ENCODE measurements around the gene ATP10A. TPM values are rescaled to one million over a fixed set of nuclear protein-coding genes. Genes with fewer than 3 reads are reported as not detected.
A peak's percentile ranks its signal among the peaks of the same experiment; 100 is the strongest.

ATP10A gene
- total RNA-seq, 3 donors from 2014 or later, result 6.4 to 17.4 (median 7.2) TPM

DNA sequence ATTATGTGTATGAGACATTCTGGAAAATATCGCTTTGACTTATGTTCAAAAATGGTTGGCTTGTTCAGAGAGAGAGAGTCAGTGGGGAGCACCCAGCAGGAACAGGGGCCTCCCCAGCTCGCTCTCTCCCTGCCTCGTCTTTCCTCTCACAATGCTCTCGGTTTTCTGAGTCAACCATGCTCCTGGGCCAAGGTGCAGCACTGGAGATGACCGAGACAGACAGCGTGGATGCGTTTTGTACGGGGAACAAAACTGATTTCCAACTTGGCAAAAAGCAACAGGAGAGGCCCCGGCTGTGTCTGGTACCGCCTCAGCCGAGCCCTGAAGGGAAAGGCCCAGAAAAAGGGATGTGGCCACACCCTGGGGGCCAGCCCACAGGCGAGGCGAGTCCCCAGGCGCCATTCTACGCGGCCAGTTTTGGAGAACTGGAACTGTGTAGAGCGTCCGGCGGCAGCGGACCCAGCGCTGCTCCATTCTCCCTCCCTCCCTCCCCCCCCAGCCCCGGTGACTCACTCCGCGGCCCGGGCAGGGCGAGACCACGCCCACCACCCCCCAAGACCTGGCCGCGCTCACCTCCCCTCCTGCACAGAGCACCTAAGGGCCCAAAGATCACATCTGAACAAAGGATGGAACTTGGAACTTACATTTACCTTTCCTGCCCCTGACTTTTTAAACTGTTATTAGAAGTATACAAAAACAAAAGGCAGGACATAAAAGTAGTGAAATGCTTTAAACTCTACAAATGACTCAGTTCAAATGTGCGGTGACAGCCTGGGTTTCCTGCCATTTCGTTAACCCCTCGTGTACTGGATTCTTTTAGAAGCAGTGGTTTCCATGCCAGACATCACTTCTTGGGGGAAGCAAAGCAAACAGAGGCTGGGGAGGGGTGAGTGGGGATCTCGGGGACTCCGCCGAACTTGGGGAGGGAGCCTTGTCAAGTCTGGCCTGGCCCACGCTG, 12.7 kb downstream of the ATP10A start:
- Histone ChIP-seq H3K4me1 (peaks cover 6 to 7% of the 10 kb centered on the region in 2 donors), H3K36me3 (no peaks in the 10 kb centered on the region), H3K27ac (peak overlapping the region; percentile 90 to 95), H3K4me3 (peak overlapping the region; percentile 38 to 72 (median 56)), H3K27me3 (no peaks in the 10 kb centered on the region), H3K9me3 (no peaks in the 10 kb centered on the region)
- intact Hi-C loops (cut with DNase I; ENCODE audit: low total_unique reads), result no loop called here
- DNase-seq (ENCODE audit: low spot score in 2 of 2), result peak; percentile 69 to 76
- peak in 2 of 3 donors; percentile 22 to 53 for TF ChIP-seq POLR2AphosphoS5 (IDR thresholded peaks at IDR 0.05)
- TF ChIP-seq, protein P1, sequence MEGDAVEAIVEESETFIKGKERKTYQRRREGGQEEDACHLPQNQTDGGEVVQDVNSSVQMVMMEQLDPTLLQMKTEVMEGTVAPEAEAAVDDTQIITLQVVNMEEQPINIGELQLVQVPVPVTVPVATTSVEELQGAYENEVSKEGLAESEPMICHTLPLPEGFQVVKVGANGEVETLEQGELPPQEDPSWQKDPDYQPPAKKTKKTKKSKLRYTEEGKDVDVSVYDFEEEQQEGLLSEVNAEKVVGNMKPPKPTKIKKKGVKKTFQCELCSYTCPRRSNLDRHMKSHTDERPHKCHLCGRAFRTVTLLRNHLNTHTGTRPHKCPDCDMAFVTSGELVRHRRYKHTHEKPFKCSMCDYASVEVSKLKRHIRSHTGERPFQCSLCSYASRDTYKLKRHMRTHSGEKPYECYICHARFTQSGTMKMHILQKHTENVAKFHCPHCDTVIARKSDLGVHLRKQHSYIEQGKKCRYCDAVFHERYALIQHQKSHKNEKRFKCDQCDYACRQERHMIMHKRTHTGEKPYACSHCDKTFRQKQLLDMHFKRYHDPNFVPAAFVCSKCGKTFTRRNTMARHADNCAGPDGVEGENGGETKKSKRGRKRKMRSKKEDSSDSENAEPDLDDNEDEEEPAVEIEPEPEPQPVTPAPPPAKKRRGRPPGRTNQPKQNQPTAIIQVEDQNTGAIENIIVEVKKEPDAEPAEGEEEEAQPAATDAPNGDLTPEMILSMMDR (IDR thresholded peaks at IDR 0.05), result no peak

DNA sequence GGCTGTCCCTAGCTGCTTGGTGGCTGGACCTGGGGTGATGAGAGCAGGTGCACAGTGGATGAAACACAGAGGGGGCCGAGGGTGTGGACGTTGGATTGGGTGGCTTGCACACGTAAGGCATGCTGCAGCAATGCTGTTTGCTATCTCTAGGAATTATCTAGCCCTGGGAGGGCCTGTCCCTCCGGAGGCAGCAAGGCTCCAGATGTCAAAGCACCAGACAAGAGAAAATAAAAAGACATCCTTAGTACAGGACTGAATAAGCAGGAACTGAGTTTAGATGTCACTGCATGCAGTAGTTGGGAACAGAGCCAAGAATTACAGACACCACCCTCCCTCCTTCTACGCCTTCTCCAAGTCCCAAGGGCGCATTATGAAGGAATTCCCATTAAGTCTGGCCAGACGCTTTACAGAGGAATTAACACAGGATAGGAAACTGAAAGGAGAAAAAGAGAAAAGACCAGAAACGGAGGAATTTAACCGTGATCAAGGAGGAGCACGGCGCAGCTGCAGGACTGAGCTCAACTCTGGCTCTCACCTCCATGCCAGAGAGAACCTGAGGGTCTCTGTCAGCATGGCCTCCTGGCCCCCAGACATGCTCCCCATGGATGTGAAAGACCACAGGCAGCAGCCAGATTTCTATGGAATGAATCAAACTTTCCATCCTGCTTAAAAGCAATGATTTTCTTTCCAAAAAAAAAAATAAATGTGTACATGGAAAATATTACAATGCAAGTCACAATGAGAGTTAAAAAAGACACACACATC, 13.8 kb downstream of the ATP10A start:
- intact Hi-C loops (cut with DNase I; ENCODE audit: low total_unique reads), result no loop called here
- DNase-seq (ENCODE audit: low spot score in 2 of 2), result peak in 1 of 2 donors; percentile 29
- TF ChIP-seq POLR2AphosphoS5 (IDR thresholded peaks at IDR 0.05), result peak in 1 of 3 donors; percentile 9
- TF ChIP-seq, protein P1 (IDR thresholded peaks at IDR 0.05), result no peak
- no peak for TF ChIP-seq POLR2A (IDR thresholded peaks at IDR 0.05)
- Histone ChIP-seq H3K27ac (peak overlapping the region; percentile 90 to 95), H3K27me3 (no peaks in the 10 kb centered on the region), H3K4me1 (peaks cover 6 to 7% of the 10 kb centered on the region in 2 donors), H3K4me3 (peak overlapping the region; percentile 38 to 72 (median 56)), H3K36me3 (no peaks in the 10 kb centered on the region), H3K9me3 (no peaks in the 10 kb centered on the region)

DNA sequence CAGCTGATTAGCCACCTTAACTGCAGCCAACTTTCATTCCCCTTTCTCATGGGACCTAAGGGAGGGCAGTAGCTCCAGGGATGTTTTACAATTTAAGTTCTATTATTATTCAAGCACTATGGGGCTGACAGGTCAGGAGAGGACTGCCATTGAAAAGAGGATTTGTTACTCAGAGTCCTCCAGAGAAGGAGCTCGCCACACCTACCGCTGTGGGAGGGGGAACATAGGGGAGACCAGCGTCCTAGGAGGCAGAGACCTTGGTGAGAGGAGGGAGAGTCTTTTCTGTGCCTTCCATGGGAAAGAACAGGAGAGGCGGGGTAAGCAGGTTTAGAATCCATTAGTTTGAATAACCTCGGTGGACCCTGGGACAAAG, 14.4 kb downstream of the ATP10A start:
- peak overlapping the region in 1 of 3 donors; percentile 72 for H3K4me3 ChIP-seq
- no peaks in the 10 kb centered on the region for H3K27me3 ChIP-seq
- TF ChIP-seq POLR2A (IDR thresholded peaks at IDR 0.05) (no peak), POLR2AphosphoS5 (IDR thresholded peaks at IDR 0.05) (no peak)
- TF ChIP-seq, protein P1 (IDR thresholded peaks at IDR 0.05), result no peak
- intact Hi-C loops (cut with DNase I; ENCODE audit: low total_unique reads), result no loop called here
- H3K4me1 ChIP-seq, result peaks cover 6 to 7% of the 10 kb centered on the region in 2 donors
- no peaks in the 10 kb centered on the region for H3K9me3 ChIP-seq
- peak overlapping the region; percentile 90 to 95 for H3K27ac ChIP-seq
- DNase-seq (ENCODE audit: low spot score in 2 of 2), result no peak
- no peaks in the 10 kb centered on the region for H3K36me3 ChIP-seq

DNA sequence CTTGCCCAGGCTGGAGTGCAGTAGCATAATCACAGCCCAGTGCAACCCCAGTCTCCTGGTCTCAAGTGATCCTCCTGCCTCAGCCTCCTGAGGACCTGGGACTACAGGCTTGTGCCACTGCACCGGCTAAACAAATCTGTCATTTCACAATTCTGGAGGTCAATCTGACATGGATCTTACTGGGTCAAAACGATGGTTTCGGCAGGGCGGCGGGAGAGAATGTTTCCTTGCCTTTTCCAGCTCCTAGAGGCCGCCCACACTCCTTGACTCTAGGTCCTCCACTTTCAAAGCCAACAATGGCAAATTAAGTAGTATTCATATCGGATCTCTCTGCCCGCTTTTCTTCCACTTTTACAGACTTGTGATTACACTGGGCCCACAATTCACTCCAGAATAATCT, 14.8 kb downstream of the ATP10A start:
- intact Hi-C loops (cut with DNase I; ENCODE audit: low total_unique reads), result no loop called here
- no peak overlapping the region for H3K27ac ChIP-seq
- DNase-seq (ENCODE audit: low spot score in 2 of 2), result no peak
- peaks cover 6 to 7% of the 10 kb centered on the region in 2 donors for H3K4me1 ChIP-seq
- no peaks in the 10 kb centered on the region for H3K27me3 ChIP-seq
- no peaks in the 10 kb centered on the region for H3K36me3 ChIP-seq
- H3K4me3 ChIP-seq, result no peak overlapping the region
- TF ChIP-seq POLR2A (IDR thresholded peaks at IDR 0.05) (no peak), POLR2AphosphoS5 (IDR thresholded peaks at IDR 0.05) (no peak)
- TF ChIP-seq, protein P1 (IDR thresholded peaks at IDR 0.05), result no peak
- H3K9me3 ChIP-seq, result no peaks in the 10 kb centered on the region
